Measurements from ENCODE around the gene AK2. TPM values are rescaled to one million over a fixed set of nuclear protein-coding genes. Genes with fewer than 3 reads are reported as not detected.

Gene AK2
- polyA plus RNA-seq, 2 of the 4 experiments (the other 2 are of a cell fraction): 164 to 178 TPM

- TF ChIP-seq HEYL (CRISPR knock-in tag; IDR thresholded peaks at IDR 0.05) (no peak), POLR2A (IDR thresholded peaks at IDR 0.05; ENCODE audit: low read length) (no peak)
Observed at GRCh38 chr1:32960819-32961355, 75.8 kb downstream of the AK2 start (continued).

GRCh38 chr1:32960342-32960741, 76.3 kb downstream of the AK2 start:
- ATAC-seq: no peak
- H3K27ac ChIP-seq: no peak overlapping the region
- H3K4me3 ChIP-seq: no peak overlapping the region
- H3K9me3 ChIP-seq: no peaks in the 10 kb centered on the region
- no peak overlapping the region for H3K4me2 ChIP-seq
- no peak for FAIRE-seq
- ChIA-PET CTCF (interaction anchor here (0.6 to 1.2 kb wide), 2 partner anchors 27 to 38 kb away, joined by 3 read pairs; no protein-coding TSS in a partner anchor), POLR2A (no interaction called here)
- TF ChIP-seq MAZ (IDR thresholded peaks at IDR 0.05; ENCODE audit: borderline replicate concordance, low read depth, low read length) (no peak), PHF8 (IDR thresholded peaks at IDR 0.05; ENCODE audit: borderline replicate concordance, low read depth) (no peak), JUNB (IDR thresholded peaks at IDR 0.05) (no peak), SREBF2 (IDR thresholded peaks at IDR 0.05) (no peak), RAD21 (conservative IDR thresholded peaks at IDR 0.05 in 1 of 2, IDR thresholded peaks at IDR 0.05 in 1 of 2) (no peak), CBX2 (IDR thresholded peaks at IDR 0.05; ENCODE audit: borderline replicate concordance, low read depth) (no peak), CBX8 (IDR thresholded peaks at IDR 0.05) (no peak), HOXA7 (CRISPR knock-in tag; IDR thresholded peaks at IDR 0.05) (no peak), CTCF (IDR thresholded peaks at IDR 0.05) (no peak), POLR2AphosphoS2 (conservative IDR thresholded peaks at IDR 0.05; ENCODE audit: low read length) (no peak), HDAC2 (IDR thresholded peaks at IDR 0.05) (no peak), E2F6 (IDR thresholded peaks at IDR 0.05; ENCODE audit: borderline replicate concordance, low read depth) (no peak), BHLHE40 (IDR thresholded peaks at IDR 0.05; ENCODE audit: low read depth, low read length) (no peak), HES2 (IDR thresholded peaks at IDR 0.05) (no peak), ZC3H11A (IDR thresholded peaks at IDR 0.05) (no peak), TFCP2L1 (CRISPR knock-in tag; IDR thresholded peaks at IDR 0.05) (no peak)
- no peak for DNase-seq (ENCODE audit: low read depth in 1 of 2, low spot score in 1 of 2)
- H3K4me1 ChIP-seq: peaks cover 16% of the 10 kb centered on the region; the same call in 2 of the 3 replicates
- WGBS (ENCODE audit: missing lambda C conversion rate): 56% methylated on average over 2 of the region's 2 CpGs

GRCh38 chr1:32958827-32959226, 77.9 kb downstream of the AK2 start:
- ChIA-PET POLR2A (no interaction called here), CTCF (interaction anchor here (1.1 kb wide), 2 partner anchors 49 to 72 kb away, joined by 3 read pairs; no protein-coding TSS in a partner anchor)
- ATAC-seq (no peak), FAIRE-seq (no peak), DNase-seq (ENCODE audit: low read depth in 1 of 2, low spot score in 1 of 2) (no peak)
- no peak overlapping the region for H3K27ac ChIP-seq
- no peak overlapping the region for H3K4me3 ChIP-seq
- no peaks in the 10 kb centered on the region for H3K9me3 ChIP-seq
- no peak for TF ChIP-seq ZC3H11A (IDR thresholded peaks at IDR 0.05)
- TF ChIP-seq SMC3 (IDR thresholded peaks at IDR 0.05): no peak
- no peak for TF ChIP-seq MYC (IDR thresholded peaks at IDR 0.05; ENCODE audit: borderline replicate concordance, low read length)
- TF ChIP-seq NPAS2 (CRISPR knock-in tag; IDR thresholded peaks at IDR 0.05; ENCODE audit: borderline replicate concordance): no peak
- TF ChIP-seq HDAC2 (IDR thresholded peaks at IDR 0.05): no peak
- TF ChIP-seq KDM1A (IDR thresholded peaks at IDR 0.05; ENCODE audit: low read depth): no peak
- H3K4me1 ChIP-seq: peaks cover 22% of the 10 kb centered on the region
- no peak overlapping the region; the same call in 2 of the 3 replicates for H3K4me2 ChIP-seq
- 88% methylated on average over 1 of the region's 1 CpG for WGBS (ENCODE audit: missing lambda C conversion rate)

Other genes starting within 250 kb of the AK2 start
- gene YARS1, start 219.5 kb downstream of the AK2 start, polyA plus RNA-seq (2011; rRNA removed): 103 and 105 TPM in 2 replicates
- gene YARS1, start 219.5 kb downstream of the AK2 start, polyA plus RNA-seq (2017; fragmentation: RNase III; extraction: RNeasy Plus Mini Kit Qiagen cat#74134 plus additional on column Dnase treatment): 83.2 to 103 TPM (median 92.5 TPM) in 3 replicates
- gene S100PBP, start 219.2 kb downstream of the AK2 start, polyA plus RNA-seq (2011; rRNA removed): 39.3 and 41.9 TPM in 2 replicates
- gene S100PBP, start 219.2 kb downstream of the AK2 start, polyA plus RNA-seq (2017; fragmentation: RNase III; extraction: RNeasy Plus Mini Kit Qiagen cat#74134 plus additional on column Dnase treatment): 15.9 to 17.0 TPM (median 16.1 TPM) in 3 replicates
- gene FNDC5, start 166.0 kb downstream of the AK2 start, polyA plus RNA-seq (2011; rRNA removed): 0.26 and 0.78 TPM in 2 replicates
- gene FNDC5, start 166.0 kb downstream of the AK2 start, polyA plus RNA-seq (2017; fragmentation: RNase III; extraction: RNeasy Plus Mini Kit Qiagen cat#74134 plus additional on column Dnase treatment): 0.35 to 0.99 TPM (median 0.98 TPM) in 3 replicates
- gene HPCA, start 150.4 kb downstream of the AK2 start, polyA plus RNA-seq (2011; rRNA removed): 0.08 and 0.34 TPM in 2 replicates
- gene HPCA, start 150.4 kb downstream of the AK2 start, polyA plus RNA-seq (2017; fragmentation: RNase III; extraction: RNeasy Plus Mini Kit Qiagen cat#74134 plus additional on column Dnase treatment): 0.21 to 0.65 TPM (median 0.30 TPM) in 3 replicates
- 22.1 and 32.6 TPM in 2 replicates for gene TMEM54, start 135.5 kb downstream of the AK2 start, polyA plus RNA-seq (2011; rRNA removed)
- 26.4 to 31.8 TPM (median 29.7 TPM) in 3 replicates for gene TMEM54, start 135.5 kb downstream of the AK2 start, polyA plus RNA-seq (2017; fragmentation: RNase III; extraction: RNeasy Plus Mini Kit Qiagen cat#74134 plus additional on column Dnase treatment)
- 21.7 and 22.6 TPM in 2 replicates for gene RNF19B, start 72.1 kb downstream of the AK2 start, polyA plus RNA-seq (2011; rRNA removed)
- 9.8 to 10.0 TPM (median 9.9 TPM) in 3 replicates for gene RNF19B, start 72.1 kb downstream of the AK2 start, polyA plus RNA-seq (2017; fragmentation: RNase III; extraction: RNeasy Plus Mini Kit Qiagen cat#74134 plus additional on column Dnase treatment)
- 1.7 and 1.9 TPM in 2 replicates for gene AZIN2, start 44.3 kb upstream of the AK2 start, polyA plus RNA-seq (2011; rRNA removed)
- 0.83 to 1.6 TPM (median 1.6 TPM) in 3 replicates for gene AZIN2, start 44.3 kb upstream of the AK2 start, polyA plus RNA-seq (2017; fragmentation: RNase III; extraction: RNeasy Plus Mini Kit Qiagen cat#74134 plus additional on column Dnase treatment)
- gene TRIM62, start 145.2 kb upstream of the AK2 start, polyA plus RNA-seq (2011; rRNA removed): 0.79 and 1.1 TPM in 2 replicates
- 1.1 to 1.6 TPM (median 1.5 TPM) in 3 replicates for gene TRIM62, start 145.2 kb upstream of the AK2 start, polyA plus RNA-seq (2017; fragmentation: RNase III; extraction: RNeasy Plus Mini Kit Qiagen cat#74134 plus additional on column Dnase treatment)
- 4.1 and 4.8 TPM in 2 replicates for gene ZNF362, start 219.6 kb upstream of the AK2 start, polyA plus RNA-seq (2011; rRNA removed)
- 5.2 to 8.3 TPM (median 7.9 TPM) in 3 replicates for gene ZNF362, start 219.6 kb upstream of the AK2 start, polyA plus RNA-seq (2017; fragmentation: RNase III; extraction: RNeasy Plus Mini Kit Qiagen cat#74134 plus additional on column Dnase treatment)

All from A549 (cell line).